NCI-H82 treated with DMSO at 0.1 percent for 48 hours (cell line): Measurements from ENCODE around the gene BMP8A.
"Not testable (repeated sequence)": the region's sequence is repeated elsewhere in the genome, so short reads cannot be mapped to it uniquely, and the experiment has no call there.

ENCODE experiments used
- DNase-seq: peaks from one replicate; lab custom pipeline; 2025; ENCODE audit not compliant: unreplicated experiment; lab: John Stamatoyannopoulos, UW

The BMP8A gene

DNA sequence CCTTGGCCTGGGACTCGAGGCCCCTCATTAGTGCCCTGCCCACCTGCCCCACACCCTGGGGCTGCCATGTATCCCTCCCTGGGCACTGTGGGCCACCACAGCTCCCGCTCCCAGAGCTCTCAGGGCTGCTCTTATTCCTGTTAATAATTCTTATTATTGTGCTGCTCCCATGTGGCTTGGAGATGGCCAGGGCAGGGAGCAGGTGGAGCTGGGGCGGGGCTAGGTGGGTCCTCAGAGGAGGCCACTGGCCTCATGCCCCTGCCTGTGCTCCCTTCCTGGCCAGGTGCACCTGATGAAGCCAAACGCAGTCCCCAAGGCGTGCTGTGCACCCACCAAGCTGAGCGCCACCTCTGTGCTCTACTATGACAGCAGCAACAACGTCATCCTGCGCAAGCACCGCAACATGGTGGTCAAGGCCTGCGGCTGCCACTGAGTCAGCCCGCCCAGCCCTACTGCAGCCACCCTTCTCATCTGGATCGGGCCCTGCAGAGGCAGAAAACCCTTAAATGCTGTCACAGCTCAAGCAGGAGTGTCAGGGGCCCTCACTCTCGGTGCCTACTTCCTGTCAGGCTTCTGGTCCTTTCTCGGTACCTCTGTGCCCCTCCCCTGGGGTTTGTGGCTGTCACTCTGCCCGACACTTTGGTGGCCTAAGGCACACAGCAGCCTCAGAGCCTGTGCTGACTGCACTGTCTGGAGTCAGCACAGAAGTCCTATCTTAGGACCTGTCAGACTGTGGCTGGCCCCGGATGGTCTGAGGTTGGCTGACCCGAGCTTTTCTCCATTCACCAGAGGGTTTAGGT is 34.1 kb downstream of the BMP8A start:
- DNase-seq = no peak

DNA sequence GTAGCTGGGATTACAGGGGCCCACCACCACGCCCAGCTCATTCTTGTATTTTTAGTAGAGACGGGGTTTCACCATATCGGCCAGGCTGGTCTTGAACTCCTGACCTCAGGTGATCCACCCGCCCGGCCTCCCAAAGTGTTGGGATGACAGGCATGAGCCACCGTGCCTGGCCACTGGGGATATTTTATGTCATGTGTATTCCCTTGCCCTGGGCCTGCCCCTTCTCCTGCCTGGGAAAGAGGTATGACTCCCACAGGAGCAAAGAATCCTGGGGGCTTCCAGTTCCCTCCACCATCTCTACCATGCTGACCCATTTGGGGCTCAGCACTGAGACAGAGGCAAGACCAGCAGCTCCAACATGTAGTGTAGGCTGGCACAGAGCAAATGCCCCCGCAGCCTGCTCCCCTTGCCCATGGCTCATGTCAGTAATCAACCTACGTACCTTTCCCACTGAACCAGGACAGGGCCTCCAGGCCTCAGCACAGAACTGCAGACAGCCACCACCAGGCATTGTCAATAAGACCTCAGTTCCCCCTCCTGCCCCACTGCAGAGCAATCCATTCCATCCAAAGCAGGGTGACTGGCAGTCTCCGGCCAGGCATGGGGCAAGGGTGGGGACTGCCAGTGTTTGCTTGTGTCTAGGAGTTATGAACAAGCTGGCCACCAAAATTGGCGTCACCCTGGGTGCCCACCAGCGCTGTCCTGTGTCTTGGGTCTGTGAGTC is 35.2 kb downstream of the BMP8A start:
- no peak for DNase-seq

DNA sequence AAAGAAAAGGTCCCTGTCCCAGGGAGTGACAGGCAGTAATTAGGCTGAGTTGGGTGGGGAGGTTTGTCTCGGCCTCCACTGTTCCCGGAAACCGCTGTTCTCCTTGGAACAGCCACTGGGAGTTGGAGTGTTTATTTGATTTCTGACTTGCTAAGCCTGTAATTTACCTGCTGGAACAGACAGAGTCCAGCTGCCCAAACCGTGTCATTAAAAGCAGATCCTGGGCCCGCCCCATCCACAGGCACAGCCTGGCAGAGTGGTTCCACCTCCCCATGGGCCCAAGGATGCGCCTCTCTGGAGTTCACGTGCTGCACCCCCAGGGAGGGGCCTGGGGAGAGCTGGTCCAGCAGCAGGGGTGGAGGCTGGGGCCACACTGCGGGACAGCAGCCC is 35.7 kb downstream of the BMP8A start:
- DNase-seq = not testable (repeated sequence)

DNA sequence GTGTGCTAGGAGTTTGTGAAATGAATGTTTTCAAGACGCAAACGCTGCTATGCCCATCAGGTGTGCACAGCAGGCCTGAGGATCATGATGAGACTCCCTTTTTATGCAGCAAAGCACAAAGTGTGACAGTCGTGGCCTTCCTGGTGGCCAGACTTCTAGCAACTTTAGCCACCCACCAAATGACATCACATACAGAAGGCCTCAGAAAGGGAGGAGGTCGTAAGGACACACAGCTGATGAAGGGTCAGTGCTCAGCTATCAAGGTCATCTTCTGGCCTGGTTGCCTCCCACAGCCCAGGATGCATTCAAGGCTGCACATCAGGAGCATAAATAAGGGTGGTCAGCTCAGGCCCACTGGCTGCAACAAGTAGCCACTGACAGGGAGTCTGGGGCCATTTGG is 36.6 kb downstream of the BMP8A start:
- no peak for DNase-seq

DNA sequence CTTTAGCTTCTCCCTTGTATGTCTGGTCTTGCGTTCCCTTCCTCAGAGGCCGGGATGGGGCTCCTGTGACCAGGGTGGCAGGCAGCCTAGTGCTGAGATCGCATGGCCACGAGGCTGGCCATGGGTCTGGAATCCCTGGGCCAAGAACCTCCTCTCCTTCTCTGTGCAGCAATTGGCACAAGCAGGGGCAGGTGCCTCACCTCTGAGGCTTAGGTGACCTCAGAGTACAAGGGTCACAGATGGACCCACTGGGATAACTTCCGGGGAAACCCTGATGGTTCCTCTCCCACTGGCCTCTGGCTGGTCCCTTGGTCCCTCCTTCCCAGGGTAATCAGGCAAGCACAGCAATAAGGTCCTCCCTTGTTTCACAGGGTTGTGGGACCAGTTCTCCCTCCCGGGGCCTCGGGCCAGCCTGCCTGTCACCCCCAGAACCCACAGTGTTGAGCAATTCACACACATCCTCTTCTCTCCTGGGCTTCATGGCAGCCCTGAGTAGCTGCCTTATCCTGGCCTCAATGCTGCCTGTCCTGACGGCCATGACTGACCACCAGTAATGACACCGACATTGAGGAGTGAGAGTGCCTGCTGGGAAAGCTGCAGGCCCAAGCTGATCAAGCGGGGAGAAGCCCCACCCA is 38.6 kb downstream of the BMP8A start:
- no peak for DNase-seq

DNA sequence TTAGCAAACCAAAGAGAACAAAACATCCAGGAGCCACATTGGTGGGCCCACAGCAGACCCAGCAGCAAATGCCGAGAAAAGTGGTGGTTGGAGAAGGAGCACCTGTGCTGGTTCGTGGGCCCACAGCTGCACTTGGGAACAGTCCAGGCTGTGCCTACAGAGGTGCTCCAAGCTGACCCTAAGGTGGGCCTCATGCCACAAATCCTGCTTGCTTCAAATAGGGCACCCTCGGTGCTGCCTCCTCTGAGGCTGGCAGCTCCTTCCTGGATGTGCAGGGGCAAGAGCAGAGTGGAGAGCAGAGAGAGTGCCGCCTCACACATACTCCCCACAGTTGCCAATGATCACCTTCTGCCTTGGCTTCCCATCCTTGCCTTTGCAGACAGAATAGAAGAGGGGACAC is 40.1 kb downstream of the BMP8A start:
- DNase-seq = no peak

DNA sequence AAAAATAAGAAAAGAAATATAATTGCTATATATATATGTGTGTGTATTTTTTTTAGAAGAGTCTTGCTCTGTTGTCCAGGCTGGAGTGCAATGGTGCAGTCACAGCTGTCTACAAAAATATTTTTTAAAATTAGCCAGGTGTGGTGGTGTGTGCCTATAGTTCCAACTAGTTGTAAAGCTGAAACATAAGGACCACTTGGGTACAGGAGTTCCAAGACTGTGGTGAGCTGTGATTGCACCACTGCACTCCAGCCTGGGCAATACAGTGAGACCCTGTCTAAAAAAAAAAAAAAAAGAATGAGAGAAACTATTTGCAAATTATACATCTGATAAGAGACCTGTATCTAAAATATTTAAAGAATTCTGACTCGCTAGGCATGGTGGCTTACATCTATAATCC is 42.0 kb downstream of the BMP8A start:
- no peak for DNase-seq

DNA sequence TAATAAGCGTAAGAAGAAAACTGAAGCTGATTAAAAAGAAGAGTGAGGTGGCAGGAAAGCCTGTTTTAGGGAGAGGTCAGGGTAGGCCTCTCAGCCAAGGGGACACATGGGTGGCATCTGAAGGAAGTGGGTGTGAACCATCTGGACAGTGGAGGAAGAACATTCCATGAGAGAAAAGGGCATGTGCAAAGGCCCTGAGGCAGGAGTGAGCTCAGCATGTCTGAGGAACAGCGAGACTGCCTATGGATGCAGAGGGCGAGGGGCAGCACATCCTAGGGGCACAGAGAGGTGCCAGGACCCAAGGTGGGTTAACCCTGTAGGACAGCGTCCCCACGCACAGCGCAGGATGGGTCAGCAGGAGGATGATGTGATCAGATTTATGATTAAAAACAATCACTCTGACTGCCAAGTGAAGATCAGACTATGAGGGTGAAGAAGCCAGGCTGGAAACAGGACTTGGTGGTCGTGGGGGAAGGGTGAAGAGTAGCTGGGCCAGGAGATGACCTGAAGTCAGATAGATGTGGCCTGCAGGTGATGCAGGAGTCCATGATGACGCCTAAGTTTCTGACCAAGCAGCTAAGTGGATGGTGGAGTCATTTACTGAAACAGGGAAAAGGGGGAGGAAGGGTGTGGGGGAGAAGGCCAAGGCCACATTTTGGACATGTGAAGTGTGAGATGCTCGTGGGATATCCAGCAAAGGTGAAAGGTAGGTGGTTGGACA is 47.3 kb downstream of the BMP8A start:
- DNase-seq = no peak

DNA sequence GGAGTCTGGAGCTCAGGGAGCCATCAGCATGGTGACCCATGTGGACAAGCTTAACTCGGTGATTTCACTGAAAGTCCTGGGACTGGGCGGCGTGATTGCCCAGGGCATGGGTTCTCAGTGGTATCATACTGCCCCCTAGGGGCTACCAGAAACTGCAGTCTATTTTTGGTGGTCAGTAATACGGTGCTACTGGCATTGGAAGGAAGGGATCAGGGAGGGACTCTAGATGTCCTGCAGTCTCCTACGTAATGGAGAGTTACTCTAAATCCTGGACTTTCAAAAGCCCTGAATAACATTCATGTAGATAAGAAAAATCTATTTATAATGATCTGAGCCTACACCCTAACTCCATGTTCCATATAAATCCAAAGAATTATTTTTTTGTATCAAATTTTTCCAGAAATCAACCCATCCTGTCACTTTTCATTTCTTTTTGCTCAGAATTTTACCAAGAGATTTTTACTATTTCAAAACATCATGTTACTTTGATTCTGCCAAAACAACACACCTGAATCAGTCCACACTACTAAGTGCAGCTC is 47.9 kb downstream of the BMP8A start:
- DNase-seq = peak; percentile 57

DNA sequence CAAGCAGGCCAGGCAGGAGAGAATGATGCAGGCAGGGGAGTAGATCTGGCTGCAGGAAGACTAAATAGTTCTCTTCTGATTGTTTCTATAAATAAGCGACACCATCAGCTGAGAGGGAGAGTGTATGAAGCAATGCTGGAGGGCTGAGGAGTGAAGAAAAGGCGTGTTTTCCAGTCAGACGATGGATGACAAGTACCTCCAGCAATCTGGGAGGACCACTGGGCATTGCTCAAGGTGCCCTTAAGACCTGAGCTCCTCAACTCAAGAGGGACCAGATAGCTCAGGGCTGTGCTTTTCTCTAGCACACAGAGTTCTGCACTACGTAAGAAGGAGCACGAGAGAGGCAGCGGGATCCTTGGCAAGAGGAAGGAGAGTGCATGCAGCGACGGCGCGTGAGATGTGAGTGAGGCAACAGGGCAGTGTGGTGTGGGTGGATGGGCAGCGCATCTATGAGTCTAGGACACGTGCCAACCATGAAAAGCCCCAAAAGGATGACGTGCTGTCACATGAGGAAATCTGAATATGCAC is 49.1 kb downstream of the BMP8A start:
- DNase-seq = no peak

DNA sequence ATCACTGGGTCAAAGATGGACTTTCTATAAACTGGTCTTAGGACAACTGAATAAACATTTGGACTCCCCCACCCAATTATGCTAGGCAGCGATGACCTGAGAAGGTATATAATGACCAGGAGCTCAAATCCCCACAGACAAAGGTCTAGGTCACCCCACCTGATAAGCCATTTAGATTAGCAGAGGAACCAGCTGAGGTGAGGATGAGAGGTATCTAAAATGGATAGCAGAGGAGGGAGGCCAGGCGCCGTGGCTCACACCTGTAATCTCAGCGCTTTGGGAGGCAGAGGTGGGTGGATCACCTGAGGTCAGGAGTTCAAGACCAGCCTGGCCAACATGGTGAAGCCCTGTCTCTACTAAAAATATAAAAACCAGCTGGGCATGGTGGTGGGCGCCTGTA is 51.5 kb downstream of the BMP8A start:
- no peak for DNase-seq

DNA sequence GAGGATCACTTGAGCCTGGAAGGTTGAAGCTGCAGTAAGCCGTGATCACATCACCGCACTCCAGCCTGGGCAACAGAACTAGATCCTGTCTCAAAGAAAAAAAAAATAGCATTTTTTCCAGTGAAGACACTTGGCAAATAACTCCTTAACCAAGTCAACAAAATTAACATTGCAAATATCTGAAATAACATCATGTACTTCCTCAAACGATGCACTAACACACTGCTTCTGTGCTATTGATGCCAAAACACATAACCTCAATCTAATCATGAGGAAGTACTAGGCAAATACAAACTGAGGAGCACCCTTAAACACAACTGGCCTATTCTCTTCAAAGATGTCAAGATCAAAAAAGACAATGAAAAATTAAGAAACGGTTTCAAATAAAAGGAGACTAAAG is 52.9 kb downstream of the BMP8A start:
- no peak for DNase-seq

DNA sequence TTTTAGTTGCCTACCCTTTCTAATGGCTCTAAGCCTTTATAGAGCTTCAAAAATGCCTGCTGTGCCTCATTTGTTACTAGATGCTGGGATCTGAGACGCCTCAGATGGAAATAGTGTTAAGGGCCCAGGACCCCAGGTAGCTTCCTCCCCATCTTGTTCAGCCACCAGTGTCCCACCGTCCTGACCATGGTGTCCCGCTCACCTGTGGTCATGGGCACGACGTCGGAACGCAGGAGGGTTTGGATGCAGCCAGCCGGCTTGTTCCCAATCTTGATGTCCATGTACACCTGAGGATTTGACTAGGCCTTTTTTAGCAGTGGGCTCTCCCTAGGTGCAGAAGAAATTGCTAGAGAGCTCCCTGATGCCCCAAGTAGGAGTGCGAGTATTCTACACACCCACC is 54.1 kb downstream of the BMP8A start:
- no peak for DNase-seq

DNA sequence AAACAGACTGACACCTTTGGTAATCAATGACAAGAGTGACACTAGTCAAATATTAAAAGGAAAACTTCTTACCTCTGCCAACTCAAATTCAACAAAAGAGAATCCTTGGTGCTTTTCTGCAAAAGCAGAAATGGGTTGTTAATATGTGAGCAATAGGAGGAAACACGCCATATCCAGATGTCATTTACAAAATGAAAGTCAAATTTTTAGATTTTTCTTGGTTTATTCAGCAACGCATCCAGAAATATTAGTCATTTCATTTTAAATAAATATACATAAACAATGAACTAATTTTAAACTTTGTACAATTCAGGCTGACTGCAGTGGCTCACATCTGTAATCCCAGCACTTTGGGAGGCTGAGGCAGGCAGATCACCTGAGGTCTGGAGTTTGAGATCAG is 62.8 kb downstream of the BMP8A start:
- no peak for DNase-seq

DNA sequence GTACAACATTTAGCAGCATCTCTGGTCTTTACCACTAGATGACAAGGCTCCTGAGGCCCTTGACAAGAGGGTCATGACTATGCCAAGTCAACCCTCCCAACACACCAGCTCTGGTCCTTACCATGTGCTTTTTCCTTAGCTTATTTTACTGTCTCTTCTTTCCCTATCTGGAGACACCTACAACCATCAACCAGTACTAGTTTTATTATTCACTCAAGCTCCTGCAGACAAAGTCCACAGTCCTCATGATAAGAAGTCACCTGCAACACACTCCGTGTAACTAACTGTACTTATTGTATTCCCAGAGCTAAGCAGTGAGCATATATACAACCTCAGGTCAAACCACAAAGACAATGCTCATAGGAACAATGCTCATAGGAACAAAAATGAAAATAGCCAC is 69.8 kb downstream of the BMP8A start:
- no peak for DNase-seq

DNA sequence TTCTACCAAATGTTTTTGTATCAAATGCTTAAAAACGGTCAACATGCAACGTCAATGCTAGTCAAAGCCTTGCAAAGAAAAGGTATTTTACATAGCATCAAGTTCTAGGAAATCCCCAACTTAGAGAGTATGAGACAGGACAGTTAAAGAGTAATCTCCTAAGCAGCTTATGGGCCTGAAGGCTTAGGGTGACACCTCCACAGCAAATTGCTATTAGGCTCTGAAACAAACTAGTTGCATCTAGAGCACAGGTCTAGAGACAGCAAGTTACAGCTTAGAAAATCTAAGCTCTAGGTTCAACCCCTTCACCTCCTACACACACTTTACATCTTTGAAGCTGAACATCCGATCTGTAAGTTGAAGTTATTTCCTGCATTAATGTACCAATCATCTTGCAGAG is 71.5 kb downstream of the BMP8A start:
- DNase-seq = peak; percentile 43

DNA sequence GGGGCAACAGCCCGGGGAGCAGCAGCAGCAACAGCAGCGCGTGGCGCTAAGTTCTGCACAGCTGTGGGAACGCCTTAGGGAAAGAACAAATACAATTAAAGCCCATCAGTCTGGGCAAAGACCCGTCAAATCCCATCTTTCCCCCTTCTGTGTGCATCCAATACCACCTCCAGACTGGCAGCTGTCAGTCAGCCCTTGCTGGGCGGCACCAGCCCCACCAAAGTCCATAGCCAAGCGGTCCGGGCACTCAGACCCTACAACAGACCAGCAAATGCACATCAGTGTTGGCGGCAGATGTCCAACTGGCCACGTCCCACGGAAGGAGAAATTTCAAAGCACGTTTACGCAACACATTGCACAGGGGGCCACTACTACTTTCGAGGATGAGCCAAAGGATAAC is 72.2 kb downstream of the BMP8A start:
- peak; percentile 41 for DNase-seq

DNA sequence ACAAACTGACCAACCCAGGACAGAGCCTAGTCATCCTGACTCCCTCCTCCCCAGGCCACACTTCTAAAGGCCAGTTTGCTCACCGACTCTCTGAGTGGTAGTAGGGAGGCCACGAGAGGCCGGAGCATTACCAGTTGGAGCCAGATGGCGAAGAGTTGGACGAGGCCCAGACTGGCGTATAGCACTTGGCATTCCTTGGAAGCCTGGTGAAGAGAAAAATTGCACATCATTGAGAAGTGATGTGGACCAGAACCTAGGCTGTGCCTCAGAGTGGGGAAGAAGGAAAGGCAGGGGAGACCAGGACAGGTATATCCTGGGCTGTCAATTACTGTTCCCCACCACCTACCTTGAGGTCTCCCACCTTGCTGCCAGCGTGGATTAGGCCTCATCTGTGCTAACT is 72.9 kb downstream of the BMP8A start:
- no peak for DNase-seq

DNA sequence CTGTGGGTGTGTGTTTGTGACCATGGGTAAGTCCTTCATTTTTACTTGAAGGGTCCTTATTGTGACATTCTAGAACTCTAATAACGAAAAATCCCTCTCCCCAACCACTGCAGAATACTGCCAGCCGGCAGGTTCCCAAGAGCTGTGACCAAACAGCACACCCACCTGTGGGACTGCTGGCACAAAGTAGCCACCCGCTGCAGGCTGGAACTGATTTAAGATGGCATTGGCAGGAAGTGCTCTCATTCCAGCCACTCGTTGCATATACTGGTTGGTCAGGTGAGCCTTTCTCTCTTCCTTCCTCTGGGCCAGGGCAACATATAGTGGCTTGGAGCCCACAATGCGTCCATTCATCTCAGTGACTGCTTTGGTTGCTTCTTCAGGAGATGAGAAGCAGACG is 73.5 kb downstream of the BMP8A start:
- no peak for DNase-seq

DNA sequence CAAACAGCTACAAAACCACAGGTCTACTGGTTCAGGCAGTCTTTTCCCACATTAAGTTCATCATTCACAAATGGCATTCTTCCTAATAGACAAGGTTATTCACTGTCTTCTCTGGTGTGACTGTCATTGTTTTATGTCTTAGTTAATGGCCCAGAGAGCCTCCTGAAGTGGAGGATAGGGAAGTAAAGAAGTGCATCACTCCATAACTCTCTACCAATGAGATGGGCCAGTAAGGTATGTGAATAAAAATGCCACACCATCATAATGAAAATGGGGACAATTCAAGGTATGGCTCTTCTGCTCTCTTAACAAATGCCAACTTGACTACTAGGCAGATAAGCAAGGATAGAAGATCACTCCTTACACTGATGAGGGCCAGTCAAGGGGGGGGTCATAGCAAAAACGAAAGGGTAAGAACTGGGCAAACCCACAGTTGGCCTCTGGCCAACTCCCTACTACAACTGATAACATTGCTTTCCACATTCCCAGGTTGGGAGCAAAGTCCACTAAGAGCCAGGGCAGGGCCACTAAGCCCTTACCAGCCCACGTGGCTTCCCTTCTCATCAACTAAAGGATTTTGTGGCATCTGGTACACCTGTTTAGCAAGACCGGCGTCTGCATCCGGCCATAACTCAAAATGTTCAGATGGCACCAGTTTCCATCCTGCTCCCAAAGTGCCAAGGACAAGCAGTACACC is 75.2 kb downstream of the BMP8A start:
- no peak for DNase-seq
